WTC11 (cell line): Measurements from ENCODE around the gene KCNE4. TPM values are rescaled to one million over a fixed set of nuclear protein-coding genes. Genes with fewer than 3 reads are reported as not detected.

Experiments
- ATAC-seq: fragments of 200-7000 bp; cut with Tn5 transposase; 2 replicates; pipeline ENCODE4 v1.10.0; 2021; ENCODE audit warnings: mild to moderate bottlenecking, moderate library complexity
- CTCF ChIA-PET: fragments of 300-600 bp; sonication (Branson Sonifier 250); formaldehyde crosslinking; loops from one replicate; lab custom pipeline; 2021; ENCODE audit warnings: antibody characterized with exemption; lab: Charles Lee
- POLR2A ChIA-PET: fragments of 350-600 bp; sonication (Branson Sonifier 250); formaldehyde crosslinking; loops from one replicate; lab custom pipeline; 2021; ENCODE audit warnings: antibody characterized with exemption; lab: Charles Lee
- DNase-seq: peaks from one replicate; pipeline ENCODE4 v3.0.0; 2021; ENCODE audit warnings: low spot score
- H3K27ac Mint-ChIP-seq: 2 replicates; pipeline ENCODE4 v1.8.0; 2021; ENCODE audit warnings: mixed read lengths
- H3K27me3 Mint-ChIP-seq: 2 replicates; pipeline ENCODE4 v1.8.0; 2021; ENCODE audit warnings: low read depth, mild to moderate bottlenecking, moderate library complexity, mixed read lengths
- H3K36me3 Mint-ChIP-seq: 2 replicates; pipeline ENCODE4 v1.8.0; 2021; ENCODE audit warnings: mixed read lengths
- H3K4me1 Mint-ChIP-seq: 2 replicates; pipeline ENCODE4 v1.8.0; 2022; ENCODE audit warnings: mixed read lengths
- H3K4me3 Mint-ChIP-seq: 2 replicates; pipeline ENCODE4 v1.8.0; 2021; ENCODE audit warnings: mild to moderate bottlenecking, moderate library complexity, mixed read lengths
- H3K9me3 Mint-ChIP-seq: 2 replicates; pipeline ENCODE4 v1.8.0; 2021; ENCODE audit warnings: mixed read lengths
- ATF6 ChIP-seq: sonication (generic); formaldehyde crosslinking; IDR thresholded peaks from 2 replicates; pipeline ENCODE4 v1.8.1; 2023; ENCODE audit warnings: mild to moderate bottlenecking, missing genetic modification reagents
- ELF4 ChIP-seq: sonication (generic); formaldehyde crosslinking; IDR thresholded peaks from 2 replicates; pipeline ENCODE4 v1.8.1; 2022; ENCODE audit warnings: low read depth, mild to moderate bottlenecking, moderate library complexity, missing genetic modification reagents
- ETV6 ChIP-seq: sonication (generic); formaldehyde crosslinking; IDR thresholded peaks from 2 replicates; pipeline ENCODE4 v1.8.1; 2022; ENCODE audit warnings: mild to moderate bottlenecking, missing genetic modification reagents
- HMGXB4 ChIP-seq: sonication (generic); formaldehyde crosslinking; IDR thresholded peaks from 2 replicates; pipeline ENCODE4 v1.8.1; 2023; ENCODE audit warnings: mild to moderate bottlenecking, moderate library complexity, missing genetic modification reagents
- JUN ChIP-seq: sonication (generic); formaldehyde crosslinking; IDR thresholded peaks from 2 replicates; pipeline ENCODE4 v1.8.0; 2023; ENCODE audit warnings: mild to moderate bottlenecking, missing genetic modification reagents
- NR1H2 ChIP-seq: sonication (generic); formaldehyde crosslinking; IDR thresholded peaks from 2 replicates; pipeline ENCODE4 v1.9.0; 2021; ENCODE audit warnings: mild to moderate bottlenecking, moderate library complexity, missing genetic modification reagents
- NR3C1 ChIP-seq: sonication (generic); formaldehyde crosslinking; conservative IDR thresholded peaks from 2 replicates; pipeline ENCODE4 v1.8.1; 2023; ENCODE audit warnings: low read depth, mild to moderate bottlenecking, missing genetic modification reagents
- RORB ChIP-seq: fragments of 250-450 bp; sonication (Bioruptor Pico); IDR thresholded peaks from 2 replicates; pipeline ENCODE4 v1.9.0; 2021; ENCODE audit warnings: mild to moderate bottlenecking
- TEAD1 ChIP-seq: sonication (generic); formaldehyde crosslinking; IDR thresholded peaks from 2 replicates; pipeline ENCODE4 v1.8.0; 2022; ENCODE audit warnings: mild to moderate bottlenecking, missing genetic modification reagents
- ZBTB21 ChIP-seq: sonication (generic); formaldehyde crosslinking; IDR thresholded peaks from 2 replicates; pipeline ENCODE4 v1.8.1; 2023; ENCODE audit warnings: mild to moderate bottlenecking, missing genetic modification reagents, borderline replicate concordance
- ZNF281 ChIP-seq: sonication (generic); formaldehyde crosslinking; IDR thresholded peaks from 2 replicates; pipeline ENCODE4 v1.8.0; 2023; ENCODE audit warnings: mild to moderate bottlenecking, missing genetic modification reagents
- ZNF317 ChIP-seq: sonication (generic); formaldehyde crosslinking; IDR thresholded peaks from 2 replicates; pipeline ENCODE4 v1.8.1; 2023; ENCODE audit warnings: low read depth, mild to moderate bottlenecking, moderate library complexity, missing genetic modification reagents, borderline replicate concordance
- ZNF423 ChIP-seq: fragments of 250-450 bp; sonication (Bioruptor Pico); IDR thresholded peaks from 2 replicates; pipeline ENCODE4 v2.1.2; 2022; ENCODE audit warnings: mild to moderate bottlenecking, moderate library complexity
- ZNF532 ChIP-seq: fragments of 250-450 bp; sonication (Bioruptor Pico); IDR thresholded peaks from 2 replicates; pipeline ENCODE4 v1.9.0; 2021; ENCODE audit warnings: mild to moderate bottlenecking, borderline replicate concordance
- ZNF671 ChIP-seq: fragments of 250-450 bp; sonication (Bioruptor Pico); IDR thresholded peaks from 2 replicates; pipeline ENCODE4 v1.8.0; 2021; ENCODE audit warnings: mild to moderate bottlenecking
- ZSCAN18 ChIP-seq: fragments of 250-450 bp; sonication (Bioruptor Pico); IDR thresholded peaks from 2 replicates; pipeline ENCODE4 v2.1.2; 2022; ENCODE audit warnings: mild to moderate bottlenecking, moderate library complexity
- total RNA-seq: library from RNA; stranded (reverse); gene quantifications from 3 replicates; pipeline ENCODE4 v1.2.3, GENCODE V29; 2021

Gene KCNE4
- total RNA-seq, 1 experiment from 2014 or later: 0.04 TPM

GRCh38 chr2:223078482-223078881 lies 26.5 kb downstream of the KCNE4 start:
- Mint-ChIP-seq H3K4me1 (no peaks in the 10 kb centered on the region), H3K9me3 (peaks cover 8% of the 10 kb centered on the region), H3K36me3 (no peaks in the 10 kb centered on the region), H3K27ac (no peak overlapping the region), H3K27me3 (no peaks in the 10 kb centered on the region), H3K4me3 (no peak overlapping the region)
- no peak for ATAC-seq
- ChIA-PET POLR2A (no interaction called here), CTCF (no interaction called here)
- no peak for TF ChIP-seq NR3C1 (CRISPR knock-in tag)
- no peak for TF ChIP-seq ZNF281 (CRISPR knock-in tag)
- TF ChIP-seq TEAD1 (CRISPR knock-in tag): no peak
- TF ChIP-seq NR1H2 (CRISPR knock-in tag): no peak
- no peak for TF ChIP-seq ZNF423 (CRISPR knock-in tag)
- no peak for TF ChIP-seq RORB (CRISPR knock-in tag)
- TF ChIP-seq ZSCAN18 (CRISPR knock-in tag): no peak
- no peak for TF ChIP-seq ZBTB21 (CRISPR knock-in tag)
- TF ChIP-seq ZNF671 (CRISPR knock-in tag): no peak
- TF ChIP-seq ATF6 (CRISPR knock-in tag): no peak
- no peak for TF ChIP-seq JUN (CRISPR knock-in tag)
- TF ChIP-seq ZNF317: no peak
- no peak for TF ChIP-seq ETV6 (CRISPR knock-in tag)
- no peak for TF ChIP-seq ELF4
- TF ChIP-seq HMGXB4 (CRISPR knock-in tag): no peak
- TF ChIP-seq ZNF532: no peak
- DNase-seq: no peak
